Gastroesophageal sphincter (tissue), 3 donors: Measurements from ENCODE around the gene WDR33.

Experiments used
- POLR2A ChIP-seq, 2 donors: fragments of 450-650 bp; IDR thresholded peaks; one replicate each; pipeline ENCODE4 v1.6.1; 2017; ENCODE audit warnings: antibody characterized with exemption in 2 of 2, mild to moderate bottlenecking in 2 of 2, moderate library complexity in 1 of 2
- TF ChIP-seq, protein P1 (sequence below), 4 experiments: fragments of 200-600 bp in 2 of 4; fragments of 450-650 bp in 2 of 4; sonication (generic) in 1 of 4; IDR thresholded peaks; one replicate each; pipeline ENCODE4 v1.5.1; 2017 to 2019; ENCODE audit warnings: antibody characterized with exemption in 4 of 4, mild to moderate bottlenecking in 2 of 4, moderate library complexity in 2 of 4

DNA sequence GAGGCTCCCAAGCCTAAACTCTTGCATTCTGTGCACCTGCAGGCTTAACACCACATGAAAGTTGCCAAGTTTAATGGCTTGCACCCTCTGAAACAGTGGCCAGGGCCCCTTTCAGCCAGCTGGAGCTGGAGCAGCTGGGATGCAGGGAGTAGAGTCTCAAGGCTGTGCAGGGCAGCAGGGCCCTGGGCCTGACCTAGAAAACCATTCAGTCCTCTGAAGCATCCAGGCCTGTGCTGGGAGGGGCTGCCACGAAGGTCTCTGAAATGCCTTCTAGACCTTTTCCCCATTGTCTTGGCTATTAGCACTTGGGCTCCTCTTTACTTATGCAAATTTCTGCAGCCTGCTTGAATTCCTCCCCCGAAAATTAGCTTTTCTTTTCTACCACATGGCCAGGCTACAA lies 120.3 kb downstream of the WDR33 start:
- TF ChIP-seq, protein P1, sequence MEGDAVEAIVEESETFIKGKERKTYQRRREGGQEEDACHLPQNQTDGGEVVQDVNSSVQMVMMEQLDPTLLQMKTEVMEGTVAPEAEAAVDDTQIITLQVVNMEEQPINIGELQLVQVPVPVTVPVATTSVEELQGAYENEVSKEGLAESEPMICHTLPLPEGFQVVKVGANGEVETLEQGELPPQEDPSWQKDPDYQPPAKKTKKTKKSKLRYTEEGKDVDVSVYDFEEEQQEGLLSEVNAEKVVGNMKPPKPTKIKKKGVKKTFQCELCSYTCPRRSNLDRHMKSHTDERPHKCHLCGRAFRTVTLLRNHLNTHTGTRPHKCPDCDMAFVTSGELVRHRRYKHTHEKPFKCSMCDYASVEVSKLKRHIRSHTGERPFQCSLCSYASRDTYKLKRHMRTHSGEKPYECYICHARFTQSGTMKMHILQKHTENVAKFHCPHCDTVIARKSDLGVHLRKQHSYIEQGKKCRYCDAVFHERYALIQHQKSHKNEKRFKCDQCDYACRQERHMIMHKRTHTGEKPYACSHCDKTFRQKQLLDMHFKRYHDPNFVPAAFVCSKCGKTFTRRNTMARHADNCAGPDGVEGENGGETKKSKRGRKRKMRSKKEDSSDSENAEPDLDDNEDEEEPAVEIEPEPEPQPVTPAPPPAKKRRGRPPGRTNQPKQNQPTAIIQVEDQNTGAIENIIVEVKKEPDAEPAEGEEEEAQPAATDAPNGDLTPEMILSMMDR (IDR thresholded peaks at IDR 0.05) = no peak
- TF ChIP-seq POLR2A (IDR thresholded peaks at IDR 0.05) = no peak
